IPS DF 4.7 (cell line): ENCODE data around the gene MED26.
A peak's percentile ranks its signal among the peaks of the same experiment; 100 is the strongest.

Experiments
- DNase-seq: peaks from one replicate; pipeline ENCODE4 v3.0.0-alpha.2; 2013; ENCODE audit warnings: low spot score; ENCODE audit errors: extremely low read depth

MED26 gene

GRCh38 chr19:16590876-16591802 lies 36.9 kb downstream of the MED26 start:
- no peak for DNase-seq

GRCh38 chr19:16589917-16590316 lies 38.1 kb downstream of the MED26 start:
- DNase-seq, result no peak

DNA sequence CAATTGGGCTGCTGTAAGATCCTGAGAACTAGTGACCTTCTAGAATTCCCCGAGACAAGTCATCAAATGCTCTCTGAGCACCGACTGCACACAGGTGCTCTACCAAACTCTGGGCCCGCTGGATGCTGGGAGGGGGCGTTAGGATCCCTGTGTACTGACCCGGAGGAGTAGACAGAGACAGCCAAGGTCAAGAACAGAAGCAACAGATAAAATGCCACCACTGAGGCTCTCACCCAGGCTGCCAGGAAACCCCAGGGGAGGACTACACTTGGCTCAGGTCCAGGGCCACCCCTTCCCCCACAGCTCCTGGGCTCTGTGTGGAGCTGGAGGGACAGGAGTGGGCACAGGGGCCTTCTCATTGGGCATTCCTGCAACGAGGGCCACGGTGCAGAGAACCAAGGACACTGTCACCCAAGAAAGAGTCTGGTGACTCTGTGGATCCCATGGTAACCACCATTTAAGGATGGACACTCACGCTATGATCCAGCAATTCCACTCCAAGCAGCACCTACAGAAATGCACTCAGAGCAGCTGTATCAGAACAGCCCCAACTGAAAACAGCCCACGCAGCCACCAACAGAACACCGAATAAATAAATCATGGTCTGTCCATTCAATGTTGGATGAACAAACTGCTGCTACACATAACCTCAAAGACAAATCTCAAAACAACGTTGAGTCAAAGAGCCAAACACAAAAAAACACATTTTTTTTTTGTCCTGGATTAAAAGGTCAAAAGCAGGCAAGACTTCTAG lies 39.0 kb downstream of the MED26 start:
- no peak for DNase-seq

DNA sequence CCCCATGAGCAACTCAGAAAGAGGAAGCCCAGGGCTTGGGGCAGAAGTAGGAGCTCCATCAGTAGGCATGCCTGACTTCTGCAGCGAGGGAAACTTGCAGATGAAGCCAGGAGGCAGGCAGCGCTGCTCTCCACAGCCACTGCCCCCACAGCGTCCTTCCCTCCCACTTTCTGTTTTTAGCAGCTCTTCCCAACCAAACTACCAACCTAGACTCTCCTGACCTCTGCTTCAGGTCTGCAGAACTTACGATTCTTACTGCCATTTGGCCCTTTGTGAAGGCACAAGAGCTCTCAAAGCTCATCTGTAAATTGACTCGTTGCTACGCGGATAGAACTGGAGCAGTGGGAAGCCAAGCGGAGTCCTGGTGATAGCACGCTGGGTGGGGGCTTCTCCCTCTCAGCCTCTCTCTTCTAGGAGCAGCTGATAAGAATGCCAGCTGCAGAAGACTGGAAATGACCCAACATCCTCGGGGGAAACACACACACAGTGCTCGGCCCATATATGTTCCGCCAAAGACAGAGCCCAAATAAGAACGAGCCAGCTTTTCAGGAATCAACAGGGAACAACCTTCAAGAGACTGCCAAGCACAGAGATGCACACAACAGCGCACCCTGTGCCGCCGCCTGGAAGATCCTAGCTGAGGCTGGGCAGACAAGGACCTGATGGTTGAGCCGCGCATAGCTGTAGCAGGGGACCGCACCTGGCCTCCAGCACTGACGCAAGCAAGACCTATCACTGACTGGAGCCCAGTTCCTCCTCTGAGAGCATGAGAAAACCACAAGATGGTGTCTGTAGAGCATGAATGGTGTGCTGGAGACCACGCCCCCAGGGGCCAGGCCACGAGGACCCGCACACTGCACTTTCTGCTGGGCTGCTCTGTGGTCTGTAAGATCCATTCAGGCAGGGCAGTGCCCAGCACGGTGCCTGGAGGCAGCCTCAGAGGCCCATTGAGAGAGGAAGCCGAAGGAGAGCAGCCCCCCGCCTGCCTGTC lies 39.9 kb downstream of the MED26 start:
- no peak for DNase-seq

DNA sequence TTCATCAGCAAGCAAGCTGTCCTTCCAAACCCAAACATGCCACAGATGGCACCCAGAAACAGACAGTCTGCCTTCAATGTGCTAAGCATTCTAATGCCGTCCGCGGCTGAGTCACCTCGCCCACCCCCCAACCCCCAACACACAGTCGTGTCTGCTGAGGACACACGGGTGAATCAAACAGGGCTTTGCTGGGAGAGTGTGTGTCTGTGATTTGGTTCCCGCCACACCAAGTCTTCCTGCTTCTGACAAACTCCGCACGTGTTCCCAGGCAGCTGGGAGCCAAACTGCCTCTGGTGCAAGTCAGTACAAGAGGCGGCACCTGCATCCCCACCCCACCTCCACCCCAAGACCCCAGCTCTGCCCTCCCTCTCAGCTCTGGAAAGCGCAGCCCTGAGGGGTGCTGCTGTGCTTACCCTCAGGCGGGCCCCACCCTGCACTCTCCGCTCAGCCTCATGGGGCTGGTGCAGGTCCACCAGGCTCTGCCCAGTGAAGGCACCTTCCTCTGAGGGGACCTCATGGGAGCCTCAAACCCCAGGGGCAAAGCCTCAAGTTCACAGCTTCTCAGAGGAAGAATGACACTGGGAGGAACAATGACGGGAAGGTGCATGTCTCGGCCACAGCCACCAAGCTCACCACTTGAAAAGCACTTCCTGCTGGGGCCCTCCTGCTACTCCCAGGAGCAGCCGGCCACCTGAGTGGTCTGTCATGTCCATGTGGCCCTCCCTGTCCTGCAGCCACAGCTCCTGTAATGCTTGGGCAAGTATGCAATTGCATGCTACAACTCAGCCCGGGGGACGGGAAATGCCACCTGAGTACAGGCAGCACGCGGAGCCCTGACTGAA lies 40.8 kb downstream of the MED26 start:
- DNase-seq, result no peak

GRCh38 chr19:16586477-16586871 lies 41.5 kb downstream of the MED26 start:
- no peak for DNase-seq

DNA sequence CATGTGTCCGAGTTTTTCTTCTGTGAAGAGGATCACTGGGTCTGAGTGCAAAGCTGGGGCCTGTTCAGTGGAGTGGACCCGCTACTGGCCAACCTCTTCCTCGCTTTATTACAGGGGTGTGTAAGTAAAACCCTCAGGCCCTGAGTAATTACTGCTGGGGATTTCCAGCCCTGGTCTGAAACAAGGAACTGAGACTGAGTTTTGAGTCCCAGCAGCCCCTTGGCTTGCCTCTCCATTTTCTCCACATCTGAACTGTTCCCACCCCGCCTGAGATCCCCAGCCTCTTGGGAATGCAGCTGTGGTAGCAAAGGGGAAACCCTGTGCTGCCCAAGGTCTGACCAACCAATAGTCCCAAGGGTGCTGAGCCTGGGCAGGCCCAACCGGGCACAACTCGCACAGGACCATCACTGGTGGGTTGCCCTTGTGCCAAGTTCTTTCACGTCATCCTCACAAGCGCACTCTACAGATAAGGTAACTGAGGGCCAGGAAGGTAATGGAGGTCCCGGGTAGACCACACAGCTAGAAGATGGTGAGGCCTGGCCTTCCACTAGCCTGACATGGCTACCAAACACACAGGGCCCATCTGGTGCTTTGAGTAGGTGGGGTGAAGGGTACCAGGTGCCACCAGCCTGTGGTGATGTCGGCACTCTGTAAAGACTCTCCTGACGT lies 42.1 kb downstream of the MED26 start:
- DNase-seq, result no peak

- no peak for DNase-seq
Measured at GRCh38 chr19:16585094-16585801, 42.8 kb downstream of the MED26 start.

GRCh38 chr19:16584248-16585093 lies 43.5 kb downstream of the MED26 start:
- peak; percentile 22 for DNase-seq

GRCh38 chr19:16582486-16583261 lies 45.3 kb downstream of the MED26 start:
- no peak for DNase-seq

DNA sequence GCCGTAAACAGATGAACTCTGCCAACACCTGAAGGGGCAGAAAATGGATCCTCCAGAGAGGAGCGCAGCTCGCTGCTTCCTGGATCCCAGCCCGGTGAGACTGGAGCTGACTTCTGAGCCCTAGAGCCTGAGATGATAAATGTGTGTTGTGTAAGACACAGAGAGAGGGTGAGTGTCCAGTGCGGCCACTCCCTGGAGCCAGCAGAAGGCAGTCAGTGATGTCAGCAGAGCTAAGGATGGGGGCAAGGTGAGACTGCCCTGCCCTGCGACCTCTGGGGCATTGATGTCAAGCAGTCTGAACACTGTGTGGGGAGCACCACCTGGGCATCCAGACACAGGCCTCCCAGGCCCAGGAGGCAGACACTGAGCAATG lies 46.0 kb downstream of the MED26 start:
- DNase-seq, result no peak

GRCh38 chr19:16581145-16581970 lies 46.6 kb downstream of the MED26 start:
- DNase-seq, result no peak

DNA sequence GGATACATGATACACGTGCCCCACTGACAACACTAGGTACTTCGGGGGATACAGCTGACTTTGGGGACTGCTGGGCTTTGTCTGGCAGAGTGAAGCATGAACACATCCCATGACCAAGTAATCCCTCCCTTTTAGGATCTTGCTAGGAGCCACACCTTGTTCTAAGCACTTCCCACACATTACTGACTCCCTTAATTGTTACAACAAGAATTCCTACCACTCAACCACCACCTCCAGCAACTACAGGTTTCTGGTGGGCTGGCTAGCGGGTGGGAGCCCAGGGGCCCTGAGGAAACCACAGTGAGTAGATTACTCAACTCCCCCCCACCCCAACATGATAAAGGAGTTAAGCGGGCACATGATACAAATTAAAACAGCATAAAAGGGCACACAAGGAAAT lies 48.6 kb downstream of the MED26 start:
- DNase-seq, result no peak

GRCh38 chr19:16577531-16577985 lies 50.4 kb downstream of the MED26 start:
- no peak for DNase-seq

DNA sequence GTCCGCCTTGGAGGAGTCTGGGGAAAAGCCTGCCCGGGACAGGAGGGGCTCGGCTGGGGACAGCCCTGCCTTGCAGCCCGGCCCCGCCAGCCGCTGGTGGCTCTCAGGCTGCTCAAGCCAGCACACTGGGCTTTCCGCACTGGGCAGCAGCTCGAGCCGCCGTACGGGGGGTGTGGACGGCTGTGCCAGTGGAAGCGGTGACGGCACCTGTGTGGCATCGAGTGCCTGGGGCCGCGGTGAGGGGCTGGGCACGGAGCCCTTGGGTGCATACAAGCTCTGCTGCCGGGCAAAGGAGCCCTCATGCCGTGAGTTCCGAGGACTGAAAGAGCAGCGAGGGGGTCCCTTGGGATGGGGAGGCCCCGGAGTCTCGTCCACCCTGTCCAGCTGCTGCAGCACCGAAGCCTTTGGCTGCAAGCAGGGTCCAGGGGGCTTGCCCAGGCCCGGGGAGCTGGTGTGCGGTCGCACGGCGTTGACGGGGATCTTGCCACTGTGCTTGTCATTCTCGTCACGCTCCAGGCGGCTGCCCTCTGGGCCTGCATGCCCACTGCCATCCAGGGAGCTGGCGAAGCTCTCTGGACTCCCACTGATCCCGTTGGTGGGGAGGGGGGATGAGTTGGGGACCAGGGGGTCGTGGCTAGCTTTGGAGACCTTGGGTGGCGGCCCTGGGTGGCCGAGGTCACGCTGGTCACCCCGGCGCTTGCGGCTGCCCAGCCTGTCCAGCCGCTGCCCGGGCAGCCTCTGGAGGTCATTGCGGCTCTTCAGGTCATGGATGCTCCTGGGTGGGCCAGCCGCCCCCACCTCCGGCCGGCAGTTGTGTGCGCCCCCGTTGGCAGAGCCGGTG lies 51.1 kb downstream of the MED26 start:
- no peak for DNase-seq
